ENCODE data around the gene KLF13. TPM values are rescaled to one million over a fixed set of nuclear protein-coding genes. Genes with fewer than 3 reads are reported as not detected.

KLF13 gene
- total RNA-seq, 4 donors from 2014 or later = 18.3 to 50.2 (median 32.9) TPM

- no peaks in the 10 kb centered on the region for H3K36me3 ChIP-seq
- H3K27ac ChIP-seq = peak overlapping the region; percentile 9 to 96 (median 78)
- DNase-seq = no peak
- no peak overlapping the region for H3K4me3 ChIP-seq
- TF ChIP-seq POLR2A (IDR thresholded peaks at IDR 0.05) (no peak), CTCF (IDR thresholded peaks at IDR 0.05 in 4 of 5, conservative IDR thresholded peaks at IDR 0.05 in 1 of 5) (no peak)
- no peak for ATAC-seq
- in situ Hi-C loops (cut with MboI; ENCODE audit: low sequenced_read_pairs in 4 of 4) (loop anchor here in 1 of 4 donors (25.0 kb wide), 1 partner anchor 378 kb away; no protein-coding TSS in a partner anchor), intact Hi-C loops (cut with DNase I; ENCODE audit: low total_unique reads) (no loop called here)
- H3K27me3 ChIP-seq = no peaks in the 10 kb centered on the region
- H3K4me1 ChIP-seq = peaks cover 98% of the 10 kb centered on the region in 2 donors
- H3K9me3 ChIP-seq = no peaks in the 10 kb centered on the region
Observed at GRCh38 chr15:31340592-31340991, 14.0 kb downstream of the KLF13 start.

- TF ChIP-seq CTCF (IDR thresholded peaks at IDR 0.05 in 4 of 5, conservative IDR thresholded peaks at IDR 0.05 in 1 of 5) = no peak
- TF ChIP-seq POLR2A (IDR thresholded peaks at IDR 0.05) = no peak
- intact Hi-C loops (cut with DNase I; ENCODE audit: low total_unique reads) = no loop called here
- in situ Hi-C loops (cut with MboI; ENCODE audit: low sequenced_read_pairs in 4 of 4) = loop anchor here in 1 of 4 donors (25.0 kb wide), 1 partner anchor 379 kb away; no protein-coding TSS in a partner anchor
- no peaks in the 10 kb centered on the region for H3K9me3 ChIP-seq
- no peaks in the 10 kb centered on the region for H3K36me3 ChIP-seq
- H3K27me3 ChIP-seq = no peaks in the 10 kb centered on the region
- H3K4me3 ChIP-seq = no peak overlapping the region
- no peak for ATAC-seq
- H3K4me1 ChIP-seq = peaks cover 98% of the 10 kb centered on the region in 2 donors
- peak overlapping the region in 2 of 4 donors; percentile 9 to 27 for H3K27ac ChIP-seq
- no peak for DNase-seq
Observed at GRCh38 chr15:31341071-31341470, 14.4 kb downstream of the KLF13 start.

- DNase-seq (no peak), ATAC-seq (no peak)
- intact Hi-C loops (cut with DNase I; ENCODE audit: low total_unique reads) (no loop called here), in situ Hi-C loops (cut with MboI; ENCODE audit: low sequenced_read_pairs in 4 of 4) (loop anchor here in 1 of 4 donors (25.0 kb wide), 1 partner anchor 379 kb away; no protein-coding TSS in a partner anchor)
- TF ChIP-seq CTCF (IDR thresholded peaks at IDR 0.05 in 4 of 5, conservative IDR thresholded peaks at IDR 0.05 in 1 of 5) (no peak), POLR2A (IDR thresholded peaks at IDR 0.05) (no peak)
- Histone ChIP-seq H3K9me3 (no peaks in the 10 kb centered on the region), H3K27ac (peak overlapping the region; percentile 3 to 100 (median 97)), H3K4me1 (peaks cover 98% of the 10 kb centered on the region in 2 donors), H3K4me3 (no peak overlapping the region), H3K27me3 (no peaks in the 10 kb centered on the region), H3K36me3 (no peaks in the 10 kb centered on the region)
Observed at GRCh38 chr15:31341496-31342195, 15.0 kb downstream of the KLF13 start.

DNA sequence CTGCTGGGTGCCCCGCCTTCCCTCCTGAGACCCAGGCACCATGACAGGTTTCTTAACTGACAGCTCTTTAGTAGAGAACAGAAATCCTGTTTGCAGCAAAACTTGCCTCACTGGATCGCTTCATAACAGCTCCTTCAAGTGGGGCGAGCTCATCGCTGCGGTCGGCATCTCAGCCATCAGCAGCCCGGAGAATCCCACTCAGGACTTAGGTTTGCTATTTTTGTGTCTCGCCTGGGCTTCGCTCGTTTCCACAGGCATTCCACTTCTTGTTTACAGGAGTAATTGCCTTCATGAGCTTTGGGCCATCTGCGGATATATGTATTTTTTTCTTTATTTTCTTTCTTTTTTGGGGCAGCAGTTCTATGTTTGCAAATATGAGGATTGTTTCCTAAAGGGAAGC, 15.7 kb downstream of the KLF13 start:
- ATAC-seq = no peak

More for the DNA sequence above, 15.7 kb downstream of the KLF13 start:
- Histone ChIP-seq H3K36me3 (no peaks in the 10 kb centered on the region), H3K27me3 (no peaks in the 10 kb centered on the region), H3K4me1 (peaks cover 98% of the 10 kb centered on the region in 2 donors), H3K9me3 (no peaks in the 10 kb centered on the region), H3K27ac (peak overlapping the region; percentile 36 to 100 (median 97)), H3K4me3 (no peak overlapping the region)
- intact Hi-C loops (cut with DNase I; ENCODE audit: low total_unique reads) (no loop called here), in situ Hi-C loops (cut with MboI; ENCODE audit: low sequenced_read_pairs in 4 of 4) (loop anchor here in 1 of 4 donors (25.0 kb wide), 1 partner anchor 380 kb away; no protein-coding TSS in a partner anchor)
- no peak for TF ChIP-seq CTCF (IDR thresholded peaks at IDR 0.05 in 4 of 5, conservative IDR thresholded peaks at IDR 0.05 in 1 of 5)
- TF ChIP-seq POLR2A (IDR thresholded peaks at IDR 0.05) = no peak
- no peak for DNase-seq
